GM23338 (cell line): Measurements from ENCODE around the gene BTNL9. TPM values are rescaled to one million over a fixed set of nuclear protein-coding genes. Genes with fewer than 3 reads are reported as not detected.

Source experiments
- ATAC-seq: fragments of 200-7000 bp; cut with Tn5 transposase; 3 replicates; pipeline ENCODE4 v1.9.1; 2020
- DNase-seq: peaks from one replicate; pipeline ENCODE4 v3.0.0-alpha.2; 2015; ENCODE audit warnings: low spot score
- H2AFZ ChIP-seq: fragments of 200-600 bp; sonication (generic); 2 replicates; pipeline ENCODE4 v1.8.0; 2016; ENCODE audit warnings: antibody characterized with exemption, mild to moderate bottlenecking, moderate library complexity
- H3F3A ChIP-seq: fragments of 200-600 bp; sonication (generic); replicated peaks from 2 replicates; pipeline ENCODE4 v1.8.0; 2017; ENCODE audit warnings: antibody characterized with exemption, mixed run types, low read depth
- H3K27ac ChIP-seq: fragments of 200-600 bp; sonication (generic); 2 replicates; pipeline ENCODE4 v1.6.1; 2016; ENCODE audit warnings: low read depth
- H3K27me3 ChIP-seq: fragments of 200-600 bp; sonication (generic); 2 replicates; pipeline ENCODE4 v1.8.0; 2016; ENCODE audit warnings: mild to moderate bottlenecking, mixed run types, moderate library complexity; ENCODE audit not compliant: insufficient read depth
- H3K36me3 ChIP-seq: fragments of 200-600 bp; sonication (generic); 2 replicates; pipeline ENCODE4 v1.8.0; 2016; ENCODE audit warnings: mild to moderate bottlenecking; ENCODE audit not compliant: insufficient read depth
- H3K4me1 ChIP-seq: fragments of 200-600 bp; sonication (generic); 2 replicates; pipeline ENCODE4 v1.8.0; 2016; ENCODE audit warnings: mild to moderate bottlenecking, moderate library complexity; ENCODE audit not compliant: insufficient read depth
- H3K4me2 ChIP-seq: fragments of 200-600 bp; sonication (generic); 2 replicates; pipeline ENCODE4 v1.7.1; 2017; ENCODE audit warnings: mixed run types
- H3K4me3 ChIP-seq: fragments of 200-600 bp; sonication (generic); 2 replicates; pipeline ENCODE4 v1.6.1; 2016; ENCODE audit warnings: mixed run types
- H3K79me2 ChIP-seq: fragments of 200-600 bp; sonication (generic); replicated peaks from 2 replicates; pipeline ENCODE4 v1.8.0; 2017; ENCODE audit warnings: mild to moderate bottlenecking; ENCODE audit not compliant: insufficient read depth
- H3K9me2 ChIP-seq: fragments of 200-600 bp; sonication (generic); 2 replicates; pipeline ENCODE4 v1.8.0; 2017; ENCODE audit not compliant: insufficient read depth
- H4K20me1 ChIP-seq: fragments of 200-600 bp; sonication (generic); replicated peaks from 2 replicates; pipeline ENCODE4 v1.8.0; 2017; ENCODE audit warnings: mild to moderate bottlenecking; ENCODE audit not compliant: insufficient read depth
- H3K27ac Mint-ChIP-seq: 2 replicates; pipeline ENCODE4 v1.8.0; 2020; ENCODE audit warnings: inconsistent platforms, mild to moderate bottlenecking, moderate library complexity, mixed read lengths
- H3K27me3 Mint-ChIP-seq: 3 replicates; pipeline ENCODE4 v1.8.0; 2022; ENCODE audit warnings: low read depth, mild to moderate bottlenecking, moderate library complexity, mixed read lengths, inconsistent platforms; ENCODE audit not compliant: insufficient read depth, poor library complexity
- H3K36me3 Mint-ChIP-seq: 3 replicates; pipeline ENCODE4 v1.8.0; 2021; ENCODE audit warnings: low read depth, mild to moderate bottlenecking, inconsistent platforms, moderate library complexity, mixed read lengths
- H3K4me1 Mint-ChIP-seq: 3 replicates; pipeline ENCODE4 v1.8.0; 2020; ENCODE audit warnings: mild to moderate bottlenecking, inconsistent platforms, mixed read lengths
- H3K4me3 Mint-ChIP-seq: 3 replicates; pipeline ENCODE4 v1.8.0; 2021; ENCODE audit warnings: moderate library complexity, mild to moderate bottlenecking, inconsistent platforms, mixed read lengths
- H3K9me3 Mint-ChIP-seq: 3 replicates; pipeline ENCODE4 v1.8.0; 2020; ENCODE audit warnings: moderate library complexity, mild to moderate bottlenecking, inconsistent platforms, mixed read lengths
- CREB1 ChIP-seq: fragments of 250-450 bp; sonication (Bioruptor Pico); IDR thresholded peaks from 2 replicates; pipeline ENCODE4 v1.5.0; 2020; ENCODE audit warnings: low read depth, mild to moderate bottlenecking, moderate library complexity
- EZH2 ChIP-seq: fragments of 200-600 bp; sonication (generic); IDR thresholded peaks from one replicate; pipeline ENCODE4 v1.8.0; 2017; ENCODE audit warnings: antibody characterized with exemption, mild to moderate bottlenecking, low read depth; ENCODE audit not compliant: unreplicated experiment
- EZH2phosphoT487 ChIP-seq: fragments of 200-600 bp; sonication (generic); IDR thresholded peaks from one replicate; pipeline ENCODE4 v1.8.1; 2018; ENCODE audit warnings: antibody characterized with exemption; ENCODE audit not compliant: unreplicated experiment
- NANOG ChIP-seq: IDR thresholded peaks from 2 replicates; pipeline ENCODE4 v1.6.1; 2016; ENCODE audit warnings: antibody characterized with exemption, borderline replicate concordance
- POLR2AphosphoS5 ChIP-seq: IDR thresholded peaks from 2 replicates; pipeline ENCODE4 v1.6.1; 2016; ENCODE audit warnings: antibody characterized with exemption, low read depth
- polyA plus RNA-seq: library from polyadenylated mRNA; unstranded; fragments of >200 nt; fragmentation: Nextera tagmentation; extraction: Ambion mirVana; gene quantifications from 2 replicates; pipeline ENCODE4 v1.2.1, GENCODE V29; 2016
- total RNA-seq: library from RNA; depleted of rRNA; stranded (reverse); fragments of >200 nt; shearing (Covaris generic); gene quantifications from 2 replicates; pipeline ENCODE4 v1.2.3, GENCODE V29; 2014
- TF ChIP-seq, protein P1 (sequence below): IDR thresholded peaks from one replicate; pipeline ENCODE4 v1.6.1; 2018; ENCODE audit warnings: antibody characterized with exemption; ENCODE audit not compliant: unreplicated experiment
- TF ChIP-seq, protein P2 (sequence below): fragments of 250-450 bp; sonication (Bioruptor Pico); IDR thresholded peaks from 2 replicates; pipeline ENCODE4 v1.5.0; 2020; ENCODE audit warnings: mild to moderate bottlenecking, moderate library complexity
- TF ChIP-seq, protein P3 (sequence below): IDR thresholded peaks from 2 replicates; pipeline ENCODE4 v1.6.1; 2016; ENCODE audit warnings: antibody characterized with exemption

Gene BTNL9
- total and polyA plus RNA-seq, 2 experiments from 2014 or later = 0.21 to 3.4 TPM

DNA sequence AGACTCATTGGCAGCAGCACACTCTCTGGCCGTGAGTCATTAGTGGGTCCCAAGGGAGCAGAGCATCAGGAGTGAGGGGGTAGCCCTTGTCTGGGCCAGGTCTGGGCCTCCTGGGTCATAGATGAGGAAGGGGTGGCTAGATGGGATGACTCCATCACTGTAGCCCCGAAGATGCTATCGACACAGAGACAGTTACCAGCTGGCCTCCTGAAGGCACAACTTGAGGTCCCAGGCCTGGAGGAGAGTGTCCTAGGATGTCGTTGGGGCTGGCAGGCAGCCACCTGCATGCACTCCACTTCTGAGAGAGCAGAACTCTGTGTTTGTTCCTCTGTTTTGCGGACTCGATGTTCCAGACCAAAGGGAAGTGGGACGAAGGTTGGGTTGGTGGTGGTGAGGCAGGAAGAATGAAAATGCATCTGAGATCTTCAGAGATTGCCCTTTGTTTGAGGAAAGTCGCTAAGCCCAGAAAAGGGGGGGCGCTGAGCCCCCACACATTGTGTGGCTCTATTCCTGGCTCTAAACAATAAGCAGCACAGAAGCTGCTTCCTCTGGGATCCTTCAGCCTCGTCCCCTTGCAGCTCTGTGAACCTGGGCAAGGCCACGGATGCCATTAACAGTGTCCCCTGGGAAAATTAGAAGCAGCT is 4.7 kb downstream of the BTNL9 start:
- H3K27ac ChIP-seq = no peak overlapping the region
- Mint-ChIP-seq H3K36me3 (no peaks in the 10 kb centered on the region), H3K27me3 (peaks cover 9% of the 10 kb centered on the region), H3K9me3 (no peaks in the 10 kb centered on the region), H3K4me1 (peaks cover 3% of the 10 kb centered on the region), H3K4me3 (no peak overlapping the region), H3K27ac (no peak overlapping the region)
- ATAC-seq (no peak), DNase-seq (no peak)
- H3K79me2 ChIP-seq = no peaks in the 10 kb centered on the region; the same call in 1 of the 2 replicates
- H3K4me2 ChIP-seq = no peak overlapping the region
- TF ChIP-seq NANOG (no peak), CREB1 (CRISPR knock-in tag) (no peak), EZH2phosphoT487 (no peak), POLR2AphosphoS5 (no peak), EZH2 (no peak)
- TF ChIP-seq, protein P1, sequence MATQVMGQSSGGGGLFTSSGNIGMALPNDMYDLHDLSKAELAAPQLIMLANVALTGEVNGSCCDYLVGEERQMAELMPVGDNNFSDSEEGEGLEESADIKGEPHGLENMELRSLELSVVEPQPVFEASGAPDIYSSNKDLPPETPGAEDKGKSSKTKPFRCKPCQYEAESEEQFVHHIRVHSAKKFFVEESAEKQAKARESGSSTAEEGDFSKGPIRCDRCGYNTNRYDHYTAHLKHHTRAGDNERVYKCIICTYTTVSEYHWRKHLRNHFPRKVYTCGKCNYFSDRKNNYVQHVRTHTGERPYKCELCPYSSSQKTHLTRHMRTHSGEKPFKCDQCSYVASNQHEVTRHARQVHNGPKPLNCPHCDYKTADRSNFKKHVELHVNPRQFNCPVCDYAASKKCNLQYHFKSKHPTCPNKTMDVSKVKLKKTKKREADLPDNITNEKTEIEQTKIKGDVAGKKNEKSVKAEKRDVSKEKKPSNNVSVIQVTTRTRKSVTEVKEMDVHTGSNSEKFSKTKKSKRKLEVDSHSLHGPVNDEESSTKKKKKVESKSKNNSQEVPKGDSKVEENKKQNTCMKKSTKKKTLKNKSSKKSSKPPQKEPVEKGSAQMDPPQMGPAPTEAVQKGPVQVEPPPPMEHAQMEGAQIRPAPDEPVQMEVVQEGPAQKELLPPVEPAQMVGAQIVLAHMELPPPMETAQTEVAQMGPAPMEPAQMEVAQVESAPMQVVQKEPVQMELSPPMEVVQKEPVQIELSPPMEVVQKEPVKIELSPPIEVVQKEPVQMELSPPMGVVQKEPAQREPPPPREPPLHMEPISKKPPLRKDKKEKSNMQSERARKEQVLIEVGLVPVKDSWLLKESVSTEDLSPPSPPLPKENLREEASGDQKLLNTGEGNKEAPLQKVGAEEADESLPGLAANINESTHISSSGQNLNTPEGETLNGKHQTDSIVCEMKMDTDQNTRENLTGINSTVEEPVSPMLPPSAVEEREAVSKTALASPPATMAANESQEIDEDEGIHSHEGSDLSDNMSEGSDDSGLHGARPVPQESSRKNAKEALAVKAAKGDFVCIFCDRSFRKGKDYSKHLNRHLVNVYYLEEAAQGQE = no peak
- TF ChIP-seq, protein P2, sequence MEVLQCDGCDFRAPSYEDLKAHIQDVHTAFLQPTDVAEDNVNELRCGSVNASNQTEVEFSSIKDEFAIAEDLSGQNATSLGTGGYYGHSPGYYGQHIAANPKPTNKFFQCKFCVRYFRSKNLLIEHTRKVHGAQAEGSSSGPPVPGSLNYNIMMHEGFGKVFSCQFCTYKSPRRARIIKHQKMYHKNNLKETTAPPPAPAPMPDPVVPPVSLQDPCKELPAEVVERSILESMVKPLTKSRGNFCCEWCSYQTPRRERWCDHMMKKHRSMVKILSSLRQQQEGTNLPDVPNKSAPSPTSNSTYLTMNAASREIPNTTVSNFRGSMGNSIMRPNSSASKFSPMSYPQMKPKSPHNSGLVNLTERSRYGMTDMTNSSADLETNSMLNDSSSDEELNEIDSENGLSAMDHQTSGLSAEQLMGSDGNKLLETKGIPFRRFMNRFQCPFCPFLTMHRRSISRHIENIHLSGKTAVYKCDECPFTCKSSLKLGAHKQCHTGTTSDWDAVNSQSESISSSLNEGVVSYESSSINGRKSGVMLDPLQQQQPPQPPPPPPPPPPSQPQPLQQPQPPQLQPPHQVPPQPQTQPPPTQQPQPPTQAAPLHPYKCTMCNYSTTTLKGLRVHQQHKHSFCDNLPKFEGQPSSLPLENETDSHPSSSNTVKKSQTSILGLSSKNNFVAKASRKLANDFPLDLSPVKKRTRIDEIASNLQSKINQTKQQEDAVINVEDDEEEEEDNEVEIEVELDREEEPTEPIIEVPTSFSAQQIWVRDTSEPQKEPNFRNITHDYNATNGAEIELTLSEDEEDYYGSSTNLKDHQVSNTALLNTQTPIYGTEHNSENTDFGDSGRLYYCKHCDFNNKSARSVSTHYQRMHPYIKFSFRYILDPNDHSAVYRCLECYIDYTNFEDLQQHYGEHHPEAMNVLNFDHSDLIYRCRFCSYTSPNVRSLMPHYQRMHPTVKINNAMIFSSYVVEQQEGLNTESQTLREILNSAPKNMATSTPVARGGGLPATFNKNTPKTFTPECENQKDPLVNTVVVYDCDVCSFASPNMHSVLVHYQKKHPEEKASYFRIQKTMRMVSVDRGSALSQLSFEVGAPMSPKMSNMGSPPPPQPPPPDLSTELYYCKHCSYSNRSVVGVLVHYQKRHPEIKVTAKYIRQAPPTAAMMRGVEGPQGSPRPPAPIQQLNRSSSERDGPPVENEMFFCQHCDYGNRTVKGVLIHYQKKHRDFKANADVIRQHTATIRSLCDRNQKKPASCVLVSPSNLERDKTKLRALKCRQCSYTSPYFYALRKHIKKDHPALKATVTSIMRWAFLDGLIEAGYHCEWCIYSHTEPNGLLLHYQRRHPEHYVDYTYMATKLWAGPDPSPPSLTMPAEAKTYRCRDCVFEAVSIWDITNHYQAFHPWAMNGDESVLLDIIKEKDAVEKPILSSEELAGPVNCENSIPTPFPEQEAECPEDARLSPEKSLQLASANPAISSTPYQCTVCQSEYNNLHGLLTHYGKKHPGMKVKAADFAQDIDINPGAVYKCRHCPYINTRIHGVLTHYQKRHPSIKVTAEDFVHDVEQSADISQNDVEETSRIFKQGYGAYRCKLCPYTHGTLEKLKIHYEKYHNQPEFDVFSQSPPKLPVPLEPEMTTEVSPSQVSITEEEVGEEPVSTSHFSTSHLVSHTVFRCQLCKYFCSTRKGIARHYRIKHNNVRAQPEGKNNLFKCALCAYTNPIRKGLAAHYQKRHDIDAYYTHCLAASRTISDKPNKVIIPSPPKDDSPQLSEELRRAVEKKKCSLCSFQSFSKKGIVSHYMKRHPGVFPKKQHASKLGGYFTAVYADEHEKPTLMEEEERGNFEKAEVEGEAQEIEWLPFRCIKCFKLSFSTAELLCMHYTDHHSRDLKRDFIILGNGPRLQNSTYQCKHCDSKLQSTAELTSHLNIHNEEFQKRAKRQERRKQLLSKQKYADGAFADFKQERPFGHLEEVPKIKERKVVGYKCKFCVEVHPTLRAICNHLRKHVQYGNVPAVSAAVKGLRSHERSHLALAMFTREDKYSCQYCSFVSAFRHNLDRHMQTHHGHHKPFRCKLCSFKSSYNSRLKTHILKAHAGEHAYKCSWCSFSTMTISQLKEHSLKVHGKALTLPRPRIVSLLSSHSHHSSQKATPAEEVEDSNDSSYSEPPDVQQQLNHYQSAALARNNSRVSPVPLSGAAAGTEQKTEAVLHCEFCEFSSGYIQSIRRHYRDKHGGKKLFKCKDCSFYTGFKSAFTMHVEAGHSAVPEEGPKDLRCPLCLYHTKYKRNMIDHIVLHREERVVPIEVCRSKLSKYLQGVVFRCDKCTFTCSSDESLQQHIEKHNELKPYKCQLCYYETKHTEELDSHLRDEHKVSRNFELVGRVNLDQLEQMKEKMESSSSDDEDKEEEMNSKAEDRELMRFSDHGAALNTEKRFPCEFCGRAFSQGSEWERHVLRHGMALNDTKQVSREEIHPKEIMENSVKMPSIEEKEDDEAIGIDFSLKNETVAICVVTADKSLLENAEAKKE (CRISPR knock-in tag) = no peak
- TF ChIP-seq, protein P3, sequence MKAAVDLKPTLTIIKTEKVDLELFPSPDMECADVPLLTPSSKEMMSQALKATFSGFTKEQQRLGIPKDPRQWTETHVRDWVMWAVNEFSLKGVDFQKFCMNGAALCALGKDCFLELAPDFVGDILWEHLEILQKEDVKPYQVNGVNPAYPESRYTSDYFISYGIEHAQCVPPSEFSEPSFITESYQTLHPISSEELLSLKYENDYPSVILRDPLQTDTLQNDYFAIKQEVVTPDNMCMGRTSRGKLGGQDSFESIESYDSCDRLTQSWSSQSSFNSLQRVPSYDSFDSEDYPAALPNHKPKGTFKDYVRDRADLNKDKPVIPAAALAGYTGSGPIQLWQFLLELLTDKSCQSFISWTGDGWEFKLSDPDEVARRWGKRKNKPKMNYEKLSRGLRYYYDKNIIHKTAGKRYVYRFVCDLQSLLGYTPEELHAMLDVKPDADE = no peak
- H4K20me1 ChIP-seq = no peaks in the 10 kb centered on the region
- H2AFZ ChIP-seq = peak overlapping the region; percentile 38; the same call in 1 of the 2 replicates
- H3K27me3 ChIP-seq = peaks cover 32% of the 10 kb centered on the region
- H3K9me2 ChIP-seq = no peaks in the 10 kb centered on the region; the same call in 1 of the 2 replicates
- no peaks in the 10 kb centered on the region for H3K36me3 ChIP-seq
- H3K4me3 ChIP-seq = no peak overlapping the region
- no peaks in the 10 kb centered on the region for H3F3A ChIP-seq
- H3K4me1 ChIP-seq = no peaks in the 10 kb centered on the region
